HG03460 (cell line): Measurements from ENCODE around the gene NPHS2.

ENCODE experiments used
- ATAC-seq: cut with Tn5 transposase; IDR thresholded peaks from one replicate; pipeline ENCODE4 v1.9.1; 2021; ENCODE audit not compliant: unreplicated experiment

NPHS2 gene

DNA sequence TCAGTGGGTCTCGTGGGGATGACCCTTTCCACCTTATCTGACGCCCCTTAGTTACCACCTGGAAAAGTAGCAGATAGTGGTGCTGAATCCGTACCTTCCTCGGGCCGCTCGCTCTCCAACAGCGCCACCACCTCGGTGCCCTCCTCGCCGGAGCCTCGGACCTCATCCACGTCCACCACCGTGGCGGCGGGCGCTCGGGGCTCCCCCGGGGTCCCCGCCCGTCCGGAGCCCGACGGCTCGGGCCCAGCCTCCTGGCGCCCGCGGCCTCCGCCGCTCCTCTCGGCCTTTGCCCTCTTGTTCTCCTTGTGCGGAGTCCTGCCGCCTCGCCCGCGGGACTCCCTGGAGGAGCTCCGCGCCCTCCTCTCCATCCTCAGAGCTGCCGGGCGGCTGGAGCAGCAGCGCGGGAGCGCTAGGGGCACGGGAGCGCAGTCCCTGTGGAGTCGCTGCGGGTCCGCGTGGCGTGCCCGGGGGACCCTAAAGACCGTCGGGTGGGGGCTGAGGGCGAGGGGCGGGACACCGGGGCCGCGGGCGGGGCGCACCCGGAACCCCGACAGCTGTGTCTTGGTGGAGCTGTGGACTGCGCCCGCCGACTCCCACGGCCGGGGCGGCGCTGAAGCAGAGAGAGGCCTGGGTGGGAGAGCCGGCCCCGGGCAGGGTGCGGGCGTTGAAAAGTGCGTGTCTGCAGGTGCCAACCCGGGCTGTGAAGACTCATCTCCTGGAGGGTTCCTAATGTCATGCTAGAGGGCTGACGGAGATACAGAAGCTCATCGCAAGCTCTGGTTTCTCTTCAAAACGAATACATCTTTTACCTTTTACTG, at the start of gene NPHS2:
TSS of gene NPHS2 (minus strand) at position 452 of the 818 bp plus-strand sequence. CDS start at position 368, 84 bp downstream.
- ATAC-seq: no peak

DNA sequence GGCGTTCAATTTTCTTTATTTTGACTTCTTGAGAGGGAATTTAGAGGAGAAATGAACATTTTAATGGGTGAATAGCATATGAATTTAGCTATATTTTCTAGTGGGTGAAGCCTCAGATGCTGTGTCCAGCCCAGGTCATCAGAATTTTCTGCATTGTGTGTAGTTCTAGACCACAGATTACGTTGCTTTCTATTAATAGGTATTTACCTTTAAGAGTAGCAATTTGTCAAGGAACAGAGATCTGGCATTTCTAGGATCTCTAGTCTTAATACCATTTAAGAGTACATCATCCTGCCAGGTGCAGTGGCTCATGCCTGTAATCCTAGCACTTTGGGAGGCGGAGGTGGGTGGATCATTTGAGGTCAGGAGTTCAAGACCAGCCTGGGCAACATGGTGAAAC, 36.6 kb upstream of the NPHS2 start:
- ATAC-seq: no peak

DNA sequence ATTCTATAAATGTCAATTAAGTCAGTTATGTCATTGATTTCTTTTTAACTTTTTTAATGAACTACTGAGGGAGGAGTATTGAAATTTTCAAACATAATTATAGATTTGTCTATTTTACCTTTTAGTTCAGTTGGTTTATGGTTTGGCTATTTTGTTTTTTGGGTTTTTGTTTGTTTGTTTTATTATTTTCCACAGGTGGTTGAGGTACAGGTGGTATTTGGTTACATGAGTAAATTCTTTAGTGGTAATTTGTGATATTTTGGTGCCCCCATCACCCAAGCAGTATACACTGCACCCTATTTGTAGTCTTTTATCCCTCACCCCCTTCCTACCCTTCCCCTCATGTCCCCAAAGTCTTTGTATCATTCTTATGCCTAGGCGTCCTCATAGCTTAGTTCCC, 25.3 kb upstream of the NPHS2 start:
- no peak for ATAC-seq

DNA sequence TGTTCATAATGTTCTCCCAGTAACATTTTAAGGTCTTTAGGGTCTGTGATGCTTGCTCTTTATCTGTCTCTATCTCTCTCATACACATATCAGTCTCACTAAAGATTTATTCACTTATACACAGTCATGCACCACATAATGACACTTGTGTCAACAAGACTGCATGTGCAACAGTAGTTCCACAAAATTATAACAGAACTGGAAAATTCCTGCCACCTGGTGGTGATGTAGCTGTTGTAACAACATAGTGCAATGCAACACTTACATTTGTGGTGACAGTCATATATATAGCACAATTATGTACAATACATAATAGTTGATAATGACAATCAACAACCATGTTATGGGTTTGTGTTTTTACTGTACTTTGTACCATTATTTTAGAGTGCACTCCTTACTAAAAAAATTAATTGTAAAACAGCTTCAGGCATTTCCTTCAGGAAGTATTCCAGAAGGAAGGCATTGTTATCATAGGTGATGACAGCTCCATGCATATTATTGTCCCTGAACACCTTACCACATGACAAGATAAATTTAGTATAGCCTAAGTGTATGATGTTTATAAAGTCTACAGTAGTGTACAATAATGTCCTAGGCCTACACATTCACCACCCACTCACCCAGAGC, 24.0 kb upstream of the NPHS2 start:
- ATAC-seq: no peak

DNA sequence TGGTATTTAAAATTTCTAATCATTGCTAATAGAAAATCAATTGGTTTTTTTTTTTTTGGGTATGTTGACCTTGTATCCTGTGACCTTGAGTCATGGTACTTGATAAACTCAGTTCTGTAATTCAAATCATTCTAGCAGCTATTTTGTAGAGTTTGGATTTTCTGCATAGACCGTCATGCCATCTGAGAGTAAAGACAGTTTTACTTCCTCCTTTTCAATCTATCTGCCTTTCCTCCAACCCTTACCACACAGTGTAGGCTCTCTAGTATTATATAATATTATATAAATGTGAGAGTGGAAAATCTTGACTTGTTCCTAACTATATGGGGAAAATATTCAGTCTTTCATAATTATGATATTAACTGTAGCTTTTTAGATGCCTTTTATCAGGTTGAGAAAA, 22.9 kb upstream of the NPHS2 start:
- no peak for ATAC-seq

DNA sequence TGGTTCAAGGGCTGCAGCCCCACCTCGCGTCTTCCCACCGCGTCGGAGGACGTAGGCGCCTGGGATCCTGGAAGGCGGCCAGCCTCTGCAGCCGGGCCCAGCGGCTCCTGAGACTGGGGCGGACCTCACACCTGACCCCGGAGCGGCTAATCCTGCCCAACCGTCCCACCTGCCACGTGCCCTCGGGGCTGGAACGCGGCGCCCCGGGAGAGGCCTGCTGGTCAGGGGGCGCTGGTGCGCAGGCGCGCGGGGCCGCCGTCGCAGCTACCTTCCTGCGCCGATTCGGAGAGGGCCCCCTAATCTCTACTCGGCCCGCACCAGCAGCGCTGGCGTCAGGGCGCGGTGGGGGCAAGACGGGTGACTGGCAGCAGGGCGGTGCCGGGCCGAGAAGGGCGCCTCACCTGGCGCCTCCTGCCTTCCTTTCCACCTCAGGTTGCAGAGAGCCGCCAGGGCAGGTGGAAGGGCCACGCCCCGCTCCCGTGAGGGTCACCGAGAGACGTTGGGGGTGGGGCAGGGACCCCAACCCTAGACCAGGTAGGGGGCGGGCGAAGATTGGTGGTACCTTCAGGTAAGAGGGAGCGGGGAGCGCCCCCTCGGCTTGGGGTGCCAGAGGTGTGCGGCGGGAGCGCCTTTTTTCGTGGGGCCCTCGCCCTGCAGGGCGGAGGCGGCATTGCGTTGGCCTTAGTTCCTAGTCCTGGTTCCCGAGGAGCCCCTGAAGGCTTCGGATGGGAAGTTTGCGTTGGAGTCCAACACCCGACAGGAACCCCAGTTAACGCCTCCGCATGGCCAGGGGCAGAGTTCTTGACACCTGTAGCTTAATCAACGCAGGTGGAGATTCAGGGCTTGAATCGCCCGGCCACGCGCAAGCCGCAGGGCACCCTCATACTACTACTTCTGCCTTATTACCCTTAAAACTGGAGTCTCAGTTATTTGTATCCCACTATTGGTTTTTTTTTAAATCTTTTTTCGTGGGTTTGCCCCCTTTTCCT, 16.1 kb upstream of the NPHS2 start, which contains the start of gene TDRD5:
TSS of gene TDRD5 (plus strand) at position 241 of the 989 bp plus-strand sequence. CDS start 784 bp downstream, outside the sequence.
- no peak for ATAC-seq

DNA sequence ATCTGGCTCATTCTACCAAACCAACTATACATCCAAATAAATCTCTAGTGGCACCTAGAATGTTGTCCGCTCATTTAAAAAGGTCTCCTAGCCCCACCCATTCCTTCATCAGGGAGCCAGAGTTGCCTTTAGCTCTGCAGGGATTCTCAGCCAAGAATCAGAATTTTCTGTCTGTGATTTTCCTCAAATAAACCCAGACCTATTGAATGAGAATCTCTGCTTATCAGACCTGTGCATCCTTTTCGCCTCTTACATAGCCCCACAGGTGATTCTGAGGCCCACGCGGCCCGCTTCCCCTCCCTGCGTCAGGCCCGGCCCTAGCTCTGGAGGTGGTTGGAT, 15.5 kb upstream of the NPHS2 start:
- no peak for ATAC-seq

DNA sequence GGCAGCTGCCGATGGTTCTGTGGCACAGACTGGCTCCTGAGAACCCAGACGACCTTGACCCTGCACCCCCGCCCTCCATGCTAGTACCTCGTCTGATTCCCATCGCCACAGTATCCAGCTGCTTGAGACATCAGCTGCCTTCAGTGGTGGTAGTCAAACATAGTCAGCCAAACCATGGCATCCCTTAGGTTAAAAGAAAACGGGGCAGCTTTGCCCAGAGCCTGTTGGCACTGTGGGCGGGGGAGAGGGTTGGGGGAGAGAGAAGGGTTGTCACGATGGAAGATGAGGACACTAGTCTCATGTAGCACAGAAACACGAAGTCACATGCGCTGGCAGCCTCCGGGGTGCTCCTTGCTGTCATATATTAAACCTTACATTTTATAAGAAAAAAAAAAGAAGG, 14.9 kb upstream of the NPHS2 start:
- no peak for ATAC-seq

DNA sequence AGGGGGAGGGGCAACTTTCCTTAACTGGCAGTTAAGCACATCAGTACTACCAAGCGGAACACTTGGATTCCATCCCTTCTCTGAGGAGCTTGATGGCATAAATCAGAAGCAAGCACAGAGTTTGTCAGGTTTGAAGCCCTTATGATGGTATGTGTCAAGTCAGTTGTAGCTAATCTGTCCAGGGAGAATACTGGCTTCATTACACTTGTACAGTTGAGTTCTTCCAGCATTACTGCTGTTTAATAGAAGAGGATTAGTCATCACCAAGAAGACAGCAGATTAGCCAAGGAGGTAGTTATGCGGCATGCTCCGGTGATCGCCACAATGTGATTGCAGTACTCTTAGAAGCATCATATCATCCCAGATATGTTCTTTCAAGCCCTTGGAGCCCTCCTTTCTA, 13.8 kb upstream of the NPHS2 start:
- ATAC-seq: no peak

DNA sequence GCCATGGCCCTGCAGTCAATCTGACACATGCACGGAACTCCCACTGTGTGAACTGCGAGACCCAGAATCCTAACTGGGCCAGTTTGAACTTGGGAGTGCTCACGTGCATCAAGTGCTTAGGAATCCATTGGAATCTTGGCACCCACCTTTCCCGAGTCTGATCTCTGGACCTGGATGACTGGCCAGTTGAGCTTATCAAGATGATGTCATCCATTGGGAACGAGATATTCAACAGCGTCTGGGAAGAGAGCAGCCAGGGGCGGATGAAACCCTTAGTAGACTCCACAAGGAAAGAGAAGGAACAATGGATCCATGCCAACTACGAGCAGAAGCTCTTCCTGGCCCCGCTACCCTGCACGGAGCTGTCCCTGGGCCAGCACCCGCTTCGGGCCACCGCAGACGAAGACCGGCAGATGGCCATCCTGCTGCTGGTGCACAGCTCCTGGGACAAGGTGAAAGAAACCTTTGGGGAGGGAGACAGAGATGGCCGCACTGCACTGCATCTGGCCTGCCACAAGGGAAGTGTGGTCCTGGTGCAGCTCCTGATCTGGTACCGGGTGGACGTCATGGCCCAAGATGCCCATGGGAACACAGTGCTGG, 12.8 kb upstream of the NPHS2 start:
- no peak for ATAC-seq

DNA sequence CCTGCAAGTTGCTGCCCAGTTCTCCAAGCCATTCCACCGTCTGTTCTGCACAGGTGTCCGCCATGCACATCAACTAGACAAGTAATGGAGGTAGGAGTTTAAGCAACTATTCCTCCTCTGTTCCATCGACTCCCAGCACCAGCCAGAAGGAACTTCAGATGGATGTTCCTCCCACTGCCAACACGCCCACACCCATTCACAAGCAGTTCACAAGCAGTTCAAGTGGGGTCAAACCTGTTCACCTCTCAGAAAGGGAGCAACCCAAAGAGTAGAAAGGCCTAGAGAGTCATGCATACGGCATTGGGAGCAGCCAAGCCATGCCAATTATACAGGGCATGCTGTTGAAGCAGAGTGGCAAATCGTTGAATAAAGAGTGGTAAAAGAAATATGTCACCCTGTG, 11.6 kb upstream of the NPHS2 start:
- no peak for ATAC-seq

DNA sequence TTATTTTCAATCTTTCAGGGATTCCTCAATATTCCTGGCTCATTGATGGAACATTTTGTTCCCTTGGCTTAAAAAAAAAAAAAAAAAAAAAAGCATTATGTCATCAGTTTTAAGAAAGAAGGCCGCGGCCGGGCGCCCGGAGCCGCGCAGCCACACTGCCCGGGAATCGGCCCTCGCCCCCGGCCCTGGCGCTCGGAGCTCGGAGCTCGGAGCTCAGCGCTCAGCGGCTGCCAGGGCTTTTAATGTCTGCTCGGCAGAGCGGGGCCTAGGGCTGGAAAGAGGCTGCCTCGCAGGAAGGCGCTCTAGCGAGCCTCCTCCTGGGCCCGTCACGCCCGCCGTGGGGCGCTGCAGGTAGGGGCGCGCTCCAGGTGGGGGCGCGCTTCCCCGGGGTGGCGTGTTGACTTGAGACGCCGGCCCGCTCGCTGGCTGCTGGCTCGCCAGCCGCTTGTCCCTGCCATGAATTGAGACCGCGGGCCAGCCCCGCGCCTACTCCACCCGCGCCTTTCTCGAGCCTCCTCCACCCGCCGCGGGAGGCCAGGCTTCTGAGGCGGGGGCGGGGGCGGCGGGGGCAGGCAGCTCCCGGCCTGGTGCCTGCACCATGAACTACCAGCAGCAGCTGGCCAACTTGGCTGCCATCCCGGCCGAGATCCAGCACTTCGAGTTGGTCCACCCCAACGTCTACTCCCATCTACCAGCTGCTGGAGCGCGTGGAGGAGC, 10.5 kb upstream of the NPHS2 start:
- no peak for ATAC-seq

DNA sequence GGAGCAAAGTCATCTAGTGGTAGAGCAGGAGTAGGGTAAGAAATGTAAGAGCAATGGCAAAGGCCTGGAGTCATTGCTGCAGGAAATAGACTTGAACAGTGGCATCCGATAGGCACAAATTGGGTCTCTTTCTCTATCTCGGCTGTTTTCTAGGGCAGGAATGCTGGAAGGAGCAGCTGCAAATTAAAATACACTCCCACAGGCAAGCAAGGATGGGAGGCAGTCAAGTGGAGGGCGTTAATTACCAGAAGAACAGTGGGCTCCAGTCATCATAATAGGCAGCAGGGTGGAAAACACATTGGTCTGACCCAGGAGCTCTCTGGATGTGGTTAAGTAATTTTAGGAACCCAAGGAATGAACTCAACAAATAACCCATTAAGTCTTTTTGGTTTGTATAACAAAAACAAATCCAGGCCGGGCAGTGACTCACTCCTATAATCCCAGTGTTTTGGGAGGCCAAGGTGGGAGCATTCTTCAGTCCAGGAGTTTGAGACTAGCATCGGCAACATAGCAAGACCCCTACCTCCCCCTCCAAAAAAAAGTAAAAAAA, 8.1 kb upstream of the NPHS2 start:
- no peak for ATAC-seq

DNA sequence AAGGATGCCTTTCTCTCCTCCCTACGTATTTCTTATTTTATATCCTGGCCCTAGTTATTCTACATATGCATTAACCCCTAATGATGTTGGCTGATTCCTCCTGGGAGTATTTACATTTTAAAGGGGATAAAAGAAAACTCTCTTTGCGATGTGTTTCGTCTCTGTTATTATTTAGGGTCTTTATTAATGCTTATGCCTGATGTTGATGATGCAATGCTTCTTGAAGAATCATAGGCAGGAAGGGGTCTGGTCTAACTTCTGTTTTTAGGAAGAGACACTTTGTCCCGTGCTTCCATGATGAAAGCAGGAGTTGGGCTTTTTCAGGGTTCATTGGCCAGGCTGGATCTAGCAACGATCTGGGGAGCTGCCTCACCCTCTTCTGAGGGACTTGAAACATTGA, 761 bp upstream of the NPHS2 start:
- no peak for ATAC-seq

DNA sequence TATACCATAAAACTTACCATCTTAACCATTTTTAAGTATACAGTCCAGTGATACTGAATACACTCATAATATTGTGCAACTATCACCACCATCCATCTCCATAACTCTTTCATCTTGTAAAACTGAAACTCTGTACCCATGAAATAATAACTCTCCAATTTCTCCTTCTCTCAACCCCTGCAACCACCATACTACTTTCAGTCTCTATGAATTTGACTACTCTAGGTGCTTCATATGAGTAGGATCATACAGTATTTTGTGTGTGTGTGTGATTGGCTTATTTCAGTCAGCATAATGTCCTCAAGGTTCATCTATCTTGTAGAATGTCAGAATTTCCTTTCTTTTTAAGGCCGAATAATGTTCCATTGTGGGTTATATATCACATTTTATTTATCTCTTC, 17.7 kb downstream of the NPHS2 start:
- no peak for ATAC-seq

DNA sequence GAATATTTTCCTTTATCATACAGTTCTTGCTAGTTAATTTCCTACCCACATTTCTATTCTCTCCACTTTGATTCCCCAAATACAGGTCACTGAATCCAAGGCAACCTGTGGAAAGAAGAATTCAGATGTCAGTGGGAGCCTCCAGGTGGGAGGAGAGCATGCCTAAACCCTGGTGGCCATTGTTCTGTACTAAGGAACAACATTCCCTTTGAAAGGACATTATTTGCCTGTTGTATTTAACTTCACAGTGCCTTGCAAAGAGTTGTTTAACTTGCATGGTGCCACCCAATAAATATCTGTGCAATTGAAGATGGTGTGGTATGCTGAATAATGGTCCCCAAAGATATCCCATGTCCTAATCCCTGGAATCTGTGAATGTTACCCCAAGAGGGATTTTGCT, 21.3 kb downstream of the NPHS2 start:
- no peak for ATAC-seq

DNA sequence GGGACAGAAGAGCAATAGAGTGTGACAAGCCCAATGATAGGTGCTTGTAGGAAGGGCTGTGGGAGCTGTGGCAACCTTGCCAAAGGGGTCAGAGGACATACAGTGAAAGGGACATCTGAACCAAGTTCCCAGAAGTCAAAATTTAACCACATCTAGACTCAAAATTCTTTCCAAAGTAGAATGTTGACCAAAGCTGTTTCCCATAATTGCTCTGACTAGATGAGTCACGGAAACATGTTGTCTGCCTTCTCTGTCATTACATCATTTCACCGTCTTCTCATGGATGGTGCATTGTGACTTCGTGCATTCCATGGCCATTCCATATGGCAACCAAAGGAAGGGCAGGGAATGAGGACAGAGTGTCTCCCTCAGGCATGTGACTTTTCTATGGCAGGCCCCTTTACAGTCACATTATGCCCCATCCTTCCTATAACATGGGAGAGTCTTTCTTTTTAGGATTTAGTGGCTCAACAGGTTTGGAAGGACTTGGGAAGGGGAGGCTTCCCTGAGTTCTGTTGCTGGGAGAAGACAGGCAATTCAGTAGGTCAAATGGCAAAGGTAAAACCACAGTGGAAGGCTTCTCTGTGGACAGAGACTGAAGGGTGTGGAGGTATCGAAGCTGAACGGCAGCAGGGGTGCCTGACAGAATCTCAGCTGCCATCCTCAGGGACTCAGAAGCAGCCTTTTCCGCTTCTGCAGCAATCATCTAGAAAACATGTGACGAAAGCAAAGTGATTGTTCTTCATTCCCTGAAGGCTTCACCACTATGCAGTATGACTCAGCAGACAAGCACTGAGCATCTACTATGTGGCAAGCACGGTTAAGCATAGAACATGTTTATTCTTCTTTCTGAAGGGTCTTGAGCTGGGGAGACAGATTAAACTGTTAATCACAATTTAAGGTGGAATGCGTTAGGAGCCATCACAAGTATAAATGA, 24.7 kb downstream of the NPHS2 start:
- no peak for ATAC-seq

DNA sequence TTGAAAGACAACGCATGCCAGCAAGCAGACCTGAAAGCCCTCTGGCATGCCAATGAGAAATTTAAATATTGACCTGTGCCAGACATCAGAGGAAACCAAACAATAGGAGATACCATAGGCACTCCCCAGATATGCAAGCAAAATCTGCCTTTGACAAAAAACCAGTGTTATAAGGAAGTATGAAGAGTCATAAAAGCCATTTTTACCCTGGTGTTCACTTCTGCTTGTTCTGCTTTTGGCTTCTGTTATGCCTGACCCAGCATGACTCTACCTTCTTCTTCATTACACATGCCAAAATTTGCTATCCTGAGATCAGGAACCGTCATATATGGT, 26.4 kb downstream of the NPHS2 start:
- no peak for ATAC-seq

DNA sequence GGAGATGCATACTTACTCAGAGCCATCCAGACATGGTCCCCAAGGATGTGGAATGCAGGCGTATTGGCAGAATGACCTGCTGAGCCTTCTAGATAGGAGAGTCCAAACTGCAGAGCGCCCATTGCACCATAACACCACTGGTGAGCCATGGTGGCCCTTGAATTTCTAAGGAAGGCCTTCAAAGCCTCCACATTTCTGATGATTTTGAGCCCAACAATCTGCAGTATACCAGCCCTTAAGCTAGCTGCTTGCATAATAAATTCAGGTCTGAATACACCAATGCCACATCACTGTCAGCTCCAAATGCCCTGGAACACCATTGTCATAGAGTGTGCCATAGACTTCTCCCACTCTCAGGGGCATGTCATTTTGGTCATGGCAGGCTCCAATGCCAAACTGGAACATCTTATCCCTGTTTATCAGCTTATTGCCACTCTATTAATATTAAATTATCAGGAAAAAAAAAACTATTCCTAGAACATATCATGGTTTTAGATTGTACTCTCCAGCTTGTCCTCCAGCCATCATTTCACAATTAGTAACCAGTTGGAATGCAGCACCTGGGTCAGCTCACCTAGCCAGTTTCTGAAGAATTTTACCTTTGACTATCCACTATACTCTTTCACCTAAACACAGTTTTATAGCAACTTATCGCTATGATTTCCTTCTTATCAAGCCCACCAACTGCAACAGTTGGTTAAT, 26.9 kb downstream of the NPHS2 start:
- no peak for ATAC-seq
